SJSA1 (cell line): ENCODE measurements around the gene OR10A2. TPM values are rescaled to one million over a fixed set of nuclear protein-coding genes. Genes with fewer than 3 reads are reported as not detected.
"Not testable (repeated sequence)": the region's sequence is repeated elsewhere in the genome, so short reads cannot be mapped to it uniquely, and the experiment has no call there.

Source experiments
- DNase-seq, 2 experiments: peaks; one replicate each; pipeline ENCODE4 v3.0.0-alpha.2; 2015 to 2020; ENCODE audit warnings: low spot score in 2 of 2, low read depth in 1 of 2
- H3K27ac ChIP-seq: fragments of 250-450 bp; sonication (Bioruptor Pico); 2 replicates; pipeline ENCODE4 v1.5.1; 2020; ENCODE audit warnings: mild to moderate bottlenecking, moderate library complexity
- H3K27me3 ChIP-seq: fragments of 250-450 bp; sonication (Bioruptor Pico); replicated peaks from 2 replicates; pipeline ENCODE4 v1.5.1; 2020; ENCODE audit warnings: mild to moderate bottlenecking, moderate library complexity
- H3K36me3 ChIP-seq: fragments of 250-450 bp; sonication (Bioruptor Pico); 2 replicates; pipeline ENCODE4 v1.5.1; 2020; ENCODE audit warnings: mild to moderate bottlenecking
- H3K4me1 ChIP-seq: fragments of 250-450 bp; sonication (Bioruptor Pico); replicated peaks from 2 replicates; pipeline ENCODE4 v1.6.1; 2021; ENCODE audit warnings: mild to moderate bottlenecking
- H3K4me3 ChIP-seq: fragments of 250-450 bp; sonication (Bioruptor Pico); 2 replicates; pipeline ENCODE4 v1.5.1; 2020; ENCODE audit warnings: mild to moderate bottlenecking
- H3K9me3 ChIP-seq: fragments of 250-450 bp; sonication (Bioruptor Pico); replicated peaks from 2 replicates; pipeline ENCODE4 v1.5.1; 2020; ENCODE audit warnings: mild to moderate bottlenecking
- total RNA-seq: library from RNA; depleted of rRNA; stranded (reverse); fragments of >200 nt; shearing (Covaris generic); gene quantifications from 2 replicates; pipeline ENCODE4 v1.2.3, GENCODE V29; 2014; rRNA removed

Gene OR10A2
- total RNA-seq, 1 experiment from 2014 or later: not detected

GRCh38 chr11:6900327-6900999 is 37.6 kb downstream of the OR10A2 start:
- no peaks in the 10 kb centered on the region for H3K9me3 ChIP-seq
- no peak overlapping the region for H3K4me3 ChIP-seq
- no peak for DNase-seq
- no peak overlapping the region for H3K27ac ChIP-seq
- no peaks in the 10 kb centered on the region for H3K27me3 ChIP-seq
- no peaks in the 10 kb centered on the region for H3K36me3 ChIP-seq
- no peaks in the 10 kb centered on the region for H3K4me1 ChIP-seq

- H3K4me3 ChIP-seq, H3K4me1 ChIP-seq, H3K27ac ChIP-seq, H3K36me3 ChIP-seq, H3K9me3 ChIP-seq, H3K27me3 ChIP-seq, DNase-seq: not testable (repeated sequence)
Measured at GRCh38 chr11:6904804-6905203, 41.9 kb downstream of the OR10A2 start.

GRCh38 chr11:6911378-6911777 is 48.5 kb downstream of the OR10A2 start:
- no peaks in the 10 kb centered on the region for H3K27me3 ChIP-seq
- H3K36me3 ChIP-seq: no peaks in the 10 kb centered on the region

GRCh38 chr11:6911948-6912347 is 49.1 kb downstream of the OR10A2 start:
- Histone ChIP-seq H3K27me3 (no peaks in the 10 kb centered on the region), H3K4me3 (no peak overlapping the region), H3K4me1 (no peaks in the 10 kb centered on the region), H3K36me3 (no peaks in the 10 kb centered on the region), H3K27ac (no peak overlapping the region), H3K9me3 (no peaks in the 10 kb centered on the region)
- DNase-seq: no peak

More at GRCh38 chr11:6911378-6911777, 48.5 kb downstream of the OR10A2 start:
- Histone ChIP-seq H3K4me3 (no peak overlapping the region), H3K9me3 (no peaks in the 10 kb centered on the region), H3K27ac (no peak overlapping the region), H3K4me1 (no peaks in the 10 kb centered on the region)
- DNase-seq: no peak

- DNase-seq: no peak
- no peaks in the 10 kb centered on the region for H3K27me3 ChIP-seq
- no peaks in the 10 kb centered on the region for H3K4me1 ChIP-seq
- no peak overlapping the region for H3K27ac ChIP-seq
- H3K4me3 ChIP-seq: no peak overlapping the region
- no peaks in the 10 kb centered on the region for H3K36me3 ChIP-seq
- H3K9me3 ChIP-seq: no peaks in the 10 kb centered on the region
Measured at GRCh38 chr11:6919698-6920097, 56.8 kb downstream of the OR10A2 start.

GRCh38 chr11:6920702-6921101 is 57.8 kb downstream of the OR10A2 start, which contains the start of gene OR2D3:
Gene OR2D3, plus strand, starts transcription at chr11:6921002. Its CDS starts 0 bp downstream, at chr11:6921002.
- no peaks in the 10 kb centered on the region for H3K9me3 ChIP-seq
- H3K4me3 ChIP-seq: no peak within 1 kb of the TSS
- no peaks in the 10 kb centered on the region for H3K4me1 ChIP-seq
- no peak within 1 kb of the TSS for H3K27ac ChIP-seq
- H3K36me3 ChIP-seq: no peaks in the 10 kb centered on the region
- DNase-seq: no peak
- H3K27me3 ChIP-seq: no peaks in the 10 kb centered on the region

Other genes with a start within 250 kb of the OR10A2 start
- gene TPP1, start 243.6 kb upstream of the OR10A2 start, total RNA-seq: 5.9 and 6.8 TPM in 2 replicates
- 7.8 and 12.0 TPM in 2 replicates for gene DCHS1, start 207.2 kb upstream of the OR10A2 start, total RNA-seq
- gene MRPL17, start 179.7 kb upstream of the OR10A2 start, total RNA-seq: 38.7 and 79.8 TPM in 2 replicates
- gene OR2AG2, start 91.1 kb upstream of the OR10A2 start, total RNA-seq: not detected in 2 replicates
- gene OR2AG1, start 80.0 kb upstream of the OR10A2 start, total RNA-seq: not detected in 2 replicates
- gene OR6A2, start 63.4 kb upstream of the OR10A2 start, total RNA-seq: not detected in 2 replicates
- gene OR10A5, start 17.4 kb upstream of the OR10A2 start, total RNA-seq: not detected in 2 replicates
- gene OR10A4, start 13.6 kb downstream of the OR10A2 start, total RNA-seq: not detected in 2 replicates
- gene OR2D2, start 29.4 kb downstream of the OR10A2 start, total RNA-seq: not detected in 2 replicates
- gene OR2D3, start 57.9 kb downstream of the OR10A2 start, total RNA-seq: not detected in 2 replicates
- gene ZNF215, start 63.4 kb downstream of the OR10A2 start, total RNA-seq: not detected in 2 replicates
- gene ZNF214, start 157.3 kb downstream of the OR10A2 start, total RNA-seq: not detected in 2 replicates
- gene NLRP14, start 157.4 kb downstream of the OR10A2 start, total RNA-seq: not detected in 2 replicates
- gene RBMXL2, start 225.9 kb downstream of the OR10A2 start, total RNA-seq: not detected in 2 replicates